ENCODE data around the gene GARRE1.
A peak's percentile ranks its signal among the peaks of the same experiment; 100 is the strongest.

The GARRE1 gene

GRCh38 chr19:34255546-34255945 is 1.2 kb downstream of the GARRE1 start:
- no peak for TF ChIP-seq CTCF (IDR thresholded peaks at IDR 0.05; ENCODE audit: control insufficient read depth, extremely low read depth, insufficient read depth)
- no peak for DNase-seq (ENCODE audit: low read depth)
- H3K4me3 ChIP-seq (ENCODE audit: low read depth, low read length) = peak overlapping the region; percentile 84

GRCh38 chr19:34256835-34257558 is 2.6 kb downstream of the GARRE1 start:
- DNase-seq (ENCODE audit: low read depth) = no peak
- H3K4me3 ChIP-seq (ENCODE audit: low read depth, low read length) = no peak overlapping the region
- TF ChIP-seq CTCF (IDR thresholded peaks at IDR 0.05; ENCODE audit: control insufficient read depth, extremely low read depth, insufficient read depth) = no peak

GRCh38 chr19:34257559-34257924 is 3.2 kb downstream of the GARRE1 start:
- DNase-seq (ENCODE audit: low read depth) = no peak

GRCh38 chr19:34259367-34260095 is 5.2 kb downstream of the GARRE1 start:
- TF ChIP-seq CTCF (IDR thresholded peaks at IDR 0.05; ENCODE audit: control insufficient read depth, extremely low read depth, insufficient read depth) = no peak
- H3K4me3 ChIP-seq (ENCODE audit: low read depth, low read length) = no peak overlapping the region
- DNase-seq (ENCODE audit: low read depth) = peak; percentile 50

More at GRCh38 chr19:34257559-34257924, 3.2 kb downstream of the GARRE1 start:
- no peak for TF ChIP-seq CTCF (IDR thresholded peaks at IDR 0.05; ENCODE audit: control insufficient read depth, extremely low read depth, insufficient read depth)
- no peak overlapping the region for H3K4me3 ChIP-seq (ENCODE audit: low read depth, low read length)

GRCh38 chr19:34260771-34261173 is 6.4 kb downstream of the GARRE1 start:
- no peak for DNase-seq (ENCODE audit: low read depth)
- H3K4me3 ChIP-seq (ENCODE audit: low read depth, low read length) = no peak overlapping the region
- no peak for TF ChIP-seq CTCF (IDR thresholded peaks at IDR 0.05; ENCODE audit: control insufficient read depth, extremely low read depth, insufficient read depth)

- no peak for TF ChIP-seq CTCF (IDR thresholded peaks at IDR 0.05; ENCODE audit: control insufficient read depth, extremely low read depth, insufficient read depth)
- no peak overlapping the region for H3K4me3 ChIP-seq (ENCODE audit: low read depth, low read length)
- DNase-seq (ENCODE audit: low read depth) = no peak
Observed at GRCh38 chr19:34261334-34262109, 7.2 kb downstream of the GARRE1 start.
